Measurements from ENCODE around the gene DTX1.

GRCh38 chr12:113118142-113118541 is 61.6 kb downstream of the DTX1 start:
- TF ChIP-seq, protein P1, sequence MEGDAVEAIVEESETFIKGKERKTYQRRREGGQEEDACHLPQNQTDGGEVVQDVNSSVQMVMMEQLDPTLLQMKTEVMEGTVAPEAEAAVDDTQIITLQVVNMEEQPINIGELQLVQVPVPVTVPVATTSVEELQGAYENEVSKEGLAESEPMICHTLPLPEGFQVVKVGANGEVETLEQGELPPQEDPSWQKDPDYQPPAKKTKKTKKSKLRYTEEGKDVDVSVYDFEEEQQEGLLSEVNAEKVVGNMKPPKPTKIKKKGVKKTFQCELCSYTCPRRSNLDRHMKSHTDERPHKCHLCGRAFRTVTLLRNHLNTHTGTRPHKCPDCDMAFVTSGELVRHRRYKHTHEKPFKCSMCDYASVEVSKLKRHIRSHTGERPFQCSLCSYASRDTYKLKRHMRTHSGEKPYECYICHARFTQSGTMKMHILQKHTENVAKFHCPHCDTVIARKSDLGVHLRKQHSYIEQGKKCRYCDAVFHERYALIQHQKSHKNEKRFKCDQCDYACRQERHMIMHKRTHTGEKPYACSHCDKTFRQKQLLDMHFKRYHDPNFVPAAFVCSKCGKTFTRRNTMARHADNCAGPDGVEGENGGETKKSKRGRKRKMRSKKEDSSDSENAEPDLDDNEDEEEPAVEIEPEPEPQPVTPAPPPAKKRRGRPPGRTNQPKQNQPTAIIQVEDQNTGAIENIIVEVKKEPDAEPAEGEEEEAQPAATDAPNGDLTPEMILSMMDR (IDR thresholded peaks at IDR 0.05; ENCODE audit: low read depth, low read length, missing input control): no peak
- TF ChIP-seq RAD21 (IDR thresholded peaks at IDR 0.05) (no peak), SP1 (IDR thresholded peaks at IDR 0.05) (no peak), ZBTB33 (IDR thresholded peaks at IDR 0.05) (no peak), ATF3 (IDR thresholded peaks at IDR 0.05) (no peak), YY1 (IDR thresholded peaks at IDR 0.05) (no peak)
- TF ChIP-seq, protein P2, sequence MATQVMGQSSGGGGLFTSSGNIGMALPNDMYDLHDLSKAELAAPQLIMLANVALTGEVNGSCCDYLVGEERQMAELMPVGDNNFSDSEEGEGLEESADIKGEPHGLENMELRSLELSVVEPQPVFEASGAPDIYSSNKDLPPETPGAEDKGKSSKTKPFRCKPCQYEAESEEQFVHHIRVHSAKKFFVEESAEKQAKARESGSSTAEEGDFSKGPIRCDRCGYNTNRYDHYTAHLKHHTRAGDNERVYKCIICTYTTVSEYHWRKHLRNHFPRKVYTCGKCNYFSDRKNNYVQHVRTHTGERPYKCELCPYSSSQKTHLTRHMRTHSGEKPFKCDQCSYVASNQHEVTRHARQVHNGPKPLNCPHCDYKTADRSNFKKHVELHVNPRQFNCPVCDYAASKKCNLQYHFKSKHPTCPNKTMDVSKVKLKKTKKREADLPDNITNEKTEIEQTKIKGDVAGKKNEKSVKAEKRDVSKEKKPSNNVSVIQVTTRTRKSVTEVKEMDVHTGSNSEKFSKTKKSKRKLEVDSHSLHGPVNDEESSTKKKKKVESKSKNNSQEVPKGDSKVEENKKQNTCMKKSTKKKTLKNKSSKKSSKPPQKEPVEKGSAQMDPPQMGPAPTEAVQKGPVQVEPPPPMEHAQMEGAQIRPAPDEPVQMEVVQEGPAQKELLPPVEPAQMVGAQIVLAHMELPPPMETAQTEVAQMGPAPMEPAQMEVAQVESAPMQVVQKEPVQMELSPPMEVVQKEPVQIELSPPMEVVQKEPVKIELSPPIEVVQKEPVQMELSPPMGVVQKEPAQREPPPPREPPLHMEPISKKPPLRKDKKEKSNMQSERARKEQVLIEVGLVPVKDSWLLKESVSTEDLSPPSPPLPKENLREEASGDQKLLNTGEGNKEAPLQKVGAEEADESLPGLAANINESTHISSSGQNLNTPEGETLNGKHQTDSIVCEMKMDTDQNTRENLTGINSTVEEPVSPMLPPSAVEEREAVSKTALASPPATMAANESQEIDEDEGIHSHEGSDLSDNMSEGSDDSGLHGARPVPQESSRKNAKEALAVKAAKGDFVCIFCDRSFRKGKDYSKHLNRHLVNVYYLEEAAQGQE (IDR thresholded peaks at IDR 0.05): no peak

Data from liver (tissue), 3 donors.